Superior temporal gyrus (tissue), 1 donor: Measurements from ENCODE around the gene CDC25B.
"Not testable (repeated sequence)": the region's sequence is repeated elsewhere in the genome, so short reads cannot be mapped to it uniquely, and the experiment has no call there.

Source experiments
- DNase-seq: peaks from one replicate; pipeline ENCODE4 v3.0.0-alpha.2; 2016; ENCODE audit errors: extremely low spot score

CDC25B gene

GRCh38 chr20:3785240-3786125 is 10.6 kb upstream of the CDC25B start:
- DNase-seq: no peak

- no peak for DNase-seq
These were observed 10.0 kb upstream of the CDC25B start for GRCh38 chr20:3786126-3786484.

GRCh38 chr20:3786665-3787323 is 9.3 kb upstream of the CDC25B start, which contains the start of gene CENPB:
Gene CENPB, minus strand, starts transcription at chr20:3786740. Its CDS starts 257 bp downstream, at chr20:3786483.
- peak; percentile 84 for DNase-seq

- DNase-seq: peak; percentile 57
These were observed 8.6 kb upstream of the CDC25B start for GRCh38 chr20:3787324-3788014.

- no peak for DNase-seq
These were observed 7.4 kb upstream of the CDC25B start for GRCh38 chr20:3788685-3789155.

GRCh38 chr20:3789201-3789600 is 6.9 kb upstream of the CDC25B start:
- not testable (repeated sequence) for DNase-seq

GRCh38 chr20:3794168-3794567 is 1.9 kb upstream of the CDC25B start:
- DNase-seq: not testable (repeated sequence)

- no peak for DNase-seq
These were observed 1.2 kb upstream of the CDC25B start for GRCh38 chr20:3794701-3795420.

- DNase-seq: no peak
These were observed 541 bp downstream of the CDC25B start for GRCh38 chr20:3796477-3797225.

GRCh38 chr20:3797226-3797545 is 1.1 kb downstream of the CDC25B start:
- DNase-seq: no peak

- no peak for DNase-seq
These were observed 1.7 kb downstream of the CDC25B start for GRCh38 chr20:3797592-3798372.

GRCh38 chr20:3798373-3798768 is 2.3 kb downstream of the CDC25B start:
- no peak for DNase-seq

- DNase-seq: no peak
These were observed 2.8 kb downstream of the CDC25B start for GRCh38 chr20:3798908-3799248.

GRCh38 chr20:3800256-3800877 is 4.3 kb downstream of the CDC25B start:
- no peak for DNase-seq

GRCh38 chr20:3800878-3801260 is 4.8 kb downstream of the CDC25B start:
- DNase-seq: no peak

- DNase-seq: no peak
These were observed 5.2 kb downstream of the CDC25B start for GRCh38 chr20:3801299-3801698.

GRCh38 chr20:3801846-3802245 is 5.7 kb downstream of the CDC25B start:
- no peak for DNase-seq

GRCh38 chr20:3802524-3803239 is 6.6 kb downstream of the CDC25B start:
- DNase-seq: no peak

- DNase-seq: no peak
These were observed 7.2 kb downstream of the CDC25B start for GRCh38 chr20:3803289-3803688.
